Measurements from ENCODE around the gene PIP5K1A.

GRCh38 chr1:151288502-151288901, 90.2 kb downstream of the PIP5K1A start:
- TF ChIP-seq CTCF (conservative IDR thresholded peaks at IDR 0.05 in 1 of 2, IDR thresholded peaks at IDR 0.05 in 1 of 2; ENCODE audit: low read depth in 1 of 2, low read length in 2 of 2) (no peak), EZH2 (IDR thresholded peaks at IDR 0.05; ENCODE audit: low read length, missing control alignments) (no peak)

Data from fibroblast of lung (primary cell).